SK-N-SH (cell line): ENCODE results near the gene SURF6.

Source experiments
- CHD2 ChIP-seq: fragments of 150-350 bp; IDR thresholded peaks from 2 replicates; pipeline ENCODE4 v1.6.1; 2018; ENCODE audit warnings: low read length; ENCODE audit not compliant: partially characterized antibody
- JUND ChIP-seq: IDR thresholded peaks from 2 replicates; pipeline ENCODE4 v1.4.0; 2012
- POLR2AphosphoS5 ChIP-seq: IDR thresholded peaks from 2 replicates; pipeline ENCODE4 v1.6.1; 2012; ENCODE audit warnings: low read depth, low read length
- USF2 ChIP-seq: fragments of 150-350 bp; IDR thresholded peaks from 2 replicates; pipeline ENCODE4 v1.6.1; 2017; ENCODE audit warnings: antibody characterized with exemption, low read length, low read depth, borderline replicate concordance
- YY1 ChIP-seq: IDR thresholded peaks from 2 replicates; pipeline ENCODE4 v1.4.0; 2012; ENCODE audit warnings: low read depth, mild to moderate bottlenecking
- ZBTB33 ChIP-seq: IDR thresholded peaks from 2 replicates; pipeline ENCODE4 v1.4.0; 2012; ENCODE audit warnings: low read depth, borderline replicate concordance
- TF ChIP-seq, protein P1 (sequence below): fragments of 200-600 bp; sonication (generic); IDR thresholded peaks from 2 replicates; pipeline ENCODE4 v1.6.1; 2017; ENCODE audit warnings: antibody characterized with exemption, mild to moderate bottlenecking, moderate library complexity

DNA sequence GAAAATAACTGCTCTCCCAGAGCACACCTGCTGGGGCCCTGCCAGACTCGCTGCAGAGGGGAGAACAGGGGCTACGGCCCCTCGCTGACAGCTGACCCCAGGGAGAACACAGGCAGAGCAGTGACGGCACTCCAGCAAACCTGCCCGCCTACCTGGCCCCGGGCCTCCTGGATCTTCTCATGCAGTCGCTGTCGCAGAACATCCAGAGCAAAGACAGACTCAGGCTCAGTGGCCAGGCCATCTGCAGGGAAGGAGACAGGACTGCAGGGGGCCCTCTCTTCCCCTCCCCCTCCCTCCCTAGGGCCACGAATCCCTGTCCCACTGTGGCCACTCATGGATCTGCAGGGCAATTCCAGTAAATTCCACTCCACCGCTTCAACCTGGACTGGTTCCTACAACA is 2.4 kb downstream of the SURF6 start:
- TF ChIP-seq ZBTB33 = no peak
- TF ChIP-seq, protein P1, sequence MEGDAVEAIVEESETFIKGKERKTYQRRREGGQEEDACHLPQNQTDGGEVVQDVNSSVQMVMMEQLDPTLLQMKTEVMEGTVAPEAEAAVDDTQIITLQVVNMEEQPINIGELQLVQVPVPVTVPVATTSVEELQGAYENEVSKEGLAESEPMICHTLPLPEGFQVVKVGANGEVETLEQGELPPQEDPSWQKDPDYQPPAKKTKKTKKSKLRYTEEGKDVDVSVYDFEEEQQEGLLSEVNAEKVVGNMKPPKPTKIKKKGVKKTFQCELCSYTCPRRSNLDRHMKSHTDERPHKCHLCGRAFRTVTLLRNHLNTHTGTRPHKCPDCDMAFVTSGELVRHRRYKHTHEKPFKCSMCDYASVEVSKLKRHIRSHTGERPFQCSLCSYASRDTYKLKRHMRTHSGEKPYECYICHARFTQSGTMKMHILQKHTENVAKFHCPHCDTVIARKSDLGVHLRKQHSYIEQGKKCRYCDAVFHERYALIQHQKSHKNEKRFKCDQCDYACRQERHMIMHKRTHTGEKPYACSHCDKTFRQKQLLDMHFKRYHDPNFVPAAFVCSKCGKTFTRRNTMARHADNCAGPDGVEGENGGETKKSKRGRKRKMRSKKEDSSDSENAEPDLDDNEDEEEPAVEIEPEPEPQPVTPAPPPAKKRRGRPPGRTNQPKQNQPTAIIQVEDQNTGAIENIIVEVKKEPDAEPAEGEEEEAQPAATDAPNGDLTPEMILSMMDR = no peak
- no peak for TF ChIP-seq JUND
- no peak for TF ChIP-seq POLR2AphosphoS5
- no peak for TF ChIP-seq USF2
- TF ChIP-seq YY1 = no peak
- TF ChIP-seq CHD2 = no peak
